Measurements from ENCODE around the gene ELK4.

The ELK4 gene

DNA sequence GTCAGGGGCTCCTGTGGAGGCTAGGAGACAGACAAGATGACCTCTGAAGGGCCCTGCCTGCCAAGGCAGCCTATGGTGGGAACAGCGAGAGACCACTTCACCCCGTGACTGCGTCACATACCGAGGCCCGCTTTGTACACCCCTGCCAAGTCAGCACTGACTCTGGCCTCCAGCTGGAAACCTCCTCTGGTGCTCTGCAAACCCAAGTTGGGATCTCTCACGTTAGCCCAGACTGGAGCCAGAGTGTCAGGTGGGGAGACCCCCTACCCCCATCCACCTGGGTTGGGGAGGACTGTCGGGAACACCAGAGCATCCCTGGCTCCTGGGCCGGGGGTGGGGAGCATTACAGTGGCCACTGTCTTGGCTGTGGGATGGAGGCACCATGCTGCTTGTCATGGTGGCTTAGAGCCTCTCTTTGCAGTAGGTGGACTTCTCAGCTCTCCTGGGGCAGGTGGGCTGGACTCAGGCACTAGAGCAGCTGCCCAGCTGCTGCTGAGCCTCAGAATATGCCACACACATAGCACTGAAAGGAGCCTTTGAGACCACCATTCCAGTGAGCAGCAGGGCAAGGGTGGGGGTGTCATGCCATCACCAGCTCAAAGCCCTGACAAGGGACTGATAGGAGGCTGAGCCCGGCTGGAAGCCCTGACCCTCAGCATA is 50.4 kb downstream of the ELK4 start:
- DNase-seq (ENCODE audit: low read depth in 2 of 2): no peak

DNA sequence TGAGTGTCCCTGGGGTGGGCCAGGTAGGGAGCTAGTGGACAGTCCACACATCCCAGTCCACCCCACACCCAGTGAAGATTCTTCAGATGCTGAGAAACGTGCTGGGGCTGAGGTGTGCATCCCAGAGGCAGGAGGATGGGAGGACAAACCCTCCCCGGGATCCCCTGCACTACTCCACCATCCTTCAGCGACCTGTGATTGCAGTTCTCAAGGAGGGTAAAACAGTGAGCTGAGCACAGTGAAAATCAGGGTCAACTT is 51.0 kb downstream of the ELK4 start:
- no peak for DNase-seq (ENCODE audit: low read depth in 2 of 2)

DNA sequence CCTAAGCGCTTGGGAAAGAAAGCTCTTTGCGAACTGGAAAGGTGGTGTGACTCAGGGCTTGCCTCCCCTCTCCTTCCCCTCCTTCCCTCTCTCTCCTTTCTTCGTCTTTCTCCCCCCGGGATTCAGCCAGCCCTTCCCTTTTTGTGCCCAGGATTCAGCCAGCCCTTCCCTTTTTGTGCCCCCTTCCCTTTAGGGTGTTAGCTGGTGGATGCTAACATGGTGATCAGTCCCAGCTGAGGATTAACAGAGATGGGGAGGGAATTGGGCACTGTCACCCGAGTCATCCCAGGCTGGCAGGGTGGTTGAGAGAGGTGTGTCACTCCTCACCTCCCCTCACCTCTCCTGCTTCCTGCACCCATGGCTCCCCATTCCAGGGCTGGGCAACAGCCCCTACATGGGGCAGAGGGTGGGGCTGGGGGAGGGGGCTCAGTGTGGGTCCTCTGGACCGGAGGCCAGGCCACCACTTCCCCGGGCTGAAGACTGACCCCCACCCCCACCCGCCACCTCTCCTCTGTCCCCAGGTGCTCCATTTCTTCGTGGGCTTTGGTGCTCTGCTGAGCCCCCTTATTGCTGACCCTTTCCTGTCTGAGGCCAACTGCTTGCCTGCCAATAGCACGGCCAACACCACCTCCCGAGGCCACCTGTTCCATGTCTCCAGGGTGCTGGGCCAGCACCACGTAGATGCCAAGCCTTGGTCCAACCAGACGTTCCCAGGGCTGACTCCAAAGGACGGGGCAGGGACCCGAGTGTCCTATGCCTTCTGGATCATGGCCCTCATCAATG is 51.5 kb downstream of the ELK4 start:
- no peak for DNase-seq (ENCODE audit: low read depth in 2 of 2)

DNA sequence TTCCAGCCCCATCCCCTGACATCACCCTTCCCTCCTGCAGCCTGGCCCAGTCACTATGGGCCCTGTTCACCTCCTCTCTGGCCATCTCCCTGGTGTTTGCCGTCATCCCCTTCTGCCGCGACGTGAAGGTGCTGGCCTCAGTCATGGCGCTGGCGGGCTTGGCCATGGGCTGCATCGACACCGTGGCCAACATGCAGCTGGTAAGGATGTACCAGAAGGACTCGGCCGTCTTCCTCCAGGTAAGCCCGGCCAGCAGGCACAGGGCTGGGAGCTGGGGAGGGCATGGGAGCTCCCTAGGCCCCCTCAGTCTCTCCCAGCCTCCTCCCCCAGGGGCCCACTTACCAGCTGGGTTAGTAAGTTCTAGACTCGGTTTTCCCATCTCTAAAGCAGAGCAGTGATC is 52.1 kb downstream of the ELK4 start:
- no peak for DNase-seq (ENCODE audit: low read depth in 2 of 2)

DNA sequence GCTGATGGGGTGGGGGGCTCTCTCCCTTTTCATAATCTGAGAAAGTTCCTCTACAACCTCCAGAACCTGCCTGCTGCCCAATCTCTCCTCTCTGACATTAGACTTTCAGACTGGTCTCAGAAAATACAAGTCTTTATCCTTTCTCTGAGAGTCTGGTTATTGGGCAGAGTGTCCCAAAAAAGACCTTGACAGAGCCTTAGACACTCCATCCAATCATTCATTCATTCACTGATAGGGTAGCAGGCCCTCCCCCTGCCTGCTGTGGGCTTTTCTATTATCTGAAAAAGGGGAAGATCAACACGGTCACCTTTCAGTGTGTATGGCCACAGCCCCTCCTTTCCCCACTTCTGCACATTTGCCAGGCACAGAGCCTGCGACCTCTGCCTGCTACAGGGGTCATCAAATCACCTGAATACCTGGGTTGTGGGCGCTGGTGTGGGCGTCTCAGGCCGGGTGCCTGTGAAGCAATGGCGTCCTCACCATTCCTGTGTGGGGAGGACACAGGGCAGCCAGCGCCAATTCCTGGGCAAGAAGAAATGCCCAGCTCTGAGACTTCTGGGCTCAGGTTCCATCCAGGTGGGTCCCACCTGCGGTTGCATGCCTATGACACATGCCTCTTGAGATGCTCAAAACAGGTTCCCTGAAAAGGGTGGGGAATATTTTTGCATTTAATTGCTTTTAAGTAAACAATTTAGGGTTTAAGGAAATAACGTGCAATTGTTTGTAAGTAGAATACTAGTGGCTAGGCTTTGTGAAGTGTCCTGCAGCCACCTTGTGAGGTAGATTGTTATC is 52.8 kb downstream of the ELK4 start:
- DNase-seq (ENCODE audit: low read depth in 2 of 2): no peak

DNA sequence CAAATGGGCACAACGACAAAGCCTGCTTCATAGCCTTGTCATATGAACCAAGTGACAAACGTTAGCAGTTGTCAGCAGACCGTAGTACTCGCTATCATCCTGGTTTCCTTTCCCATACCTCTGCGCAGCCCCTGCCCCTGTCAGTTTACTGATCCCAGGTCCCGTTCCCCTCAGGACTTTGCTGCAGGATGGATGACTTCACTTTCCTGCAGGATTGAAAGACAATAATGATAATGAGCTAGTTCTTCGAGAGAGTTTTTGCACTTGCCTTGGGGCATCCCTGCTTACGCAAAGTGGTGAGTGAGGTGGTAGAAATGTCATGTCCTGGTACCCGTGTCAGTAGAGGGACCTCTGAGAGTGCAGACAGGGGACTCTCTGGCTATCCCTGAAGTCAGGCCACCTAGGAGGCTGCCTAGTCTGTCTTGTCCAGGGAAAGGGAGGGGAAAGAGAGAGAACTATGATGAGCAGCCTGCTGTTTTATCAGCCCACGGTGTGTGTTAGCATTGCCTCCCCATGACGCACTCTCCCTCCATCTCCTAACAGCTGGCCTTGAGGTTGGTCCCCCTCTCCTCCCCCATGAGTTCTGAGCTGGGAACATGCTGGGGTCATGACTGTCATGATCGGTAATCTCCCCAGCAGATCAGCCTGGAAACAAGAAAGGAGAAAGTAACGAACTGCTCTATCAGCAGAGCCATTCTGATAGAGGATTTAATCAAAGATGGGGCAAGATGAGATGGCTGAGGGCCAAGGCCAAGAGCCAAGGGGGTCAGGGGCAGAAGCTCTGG is 53.7 kb downstream of the ELK4 start:
- DNase-seq (ENCODE audit: low read depth in 2 of 2): no peak

DNA sequence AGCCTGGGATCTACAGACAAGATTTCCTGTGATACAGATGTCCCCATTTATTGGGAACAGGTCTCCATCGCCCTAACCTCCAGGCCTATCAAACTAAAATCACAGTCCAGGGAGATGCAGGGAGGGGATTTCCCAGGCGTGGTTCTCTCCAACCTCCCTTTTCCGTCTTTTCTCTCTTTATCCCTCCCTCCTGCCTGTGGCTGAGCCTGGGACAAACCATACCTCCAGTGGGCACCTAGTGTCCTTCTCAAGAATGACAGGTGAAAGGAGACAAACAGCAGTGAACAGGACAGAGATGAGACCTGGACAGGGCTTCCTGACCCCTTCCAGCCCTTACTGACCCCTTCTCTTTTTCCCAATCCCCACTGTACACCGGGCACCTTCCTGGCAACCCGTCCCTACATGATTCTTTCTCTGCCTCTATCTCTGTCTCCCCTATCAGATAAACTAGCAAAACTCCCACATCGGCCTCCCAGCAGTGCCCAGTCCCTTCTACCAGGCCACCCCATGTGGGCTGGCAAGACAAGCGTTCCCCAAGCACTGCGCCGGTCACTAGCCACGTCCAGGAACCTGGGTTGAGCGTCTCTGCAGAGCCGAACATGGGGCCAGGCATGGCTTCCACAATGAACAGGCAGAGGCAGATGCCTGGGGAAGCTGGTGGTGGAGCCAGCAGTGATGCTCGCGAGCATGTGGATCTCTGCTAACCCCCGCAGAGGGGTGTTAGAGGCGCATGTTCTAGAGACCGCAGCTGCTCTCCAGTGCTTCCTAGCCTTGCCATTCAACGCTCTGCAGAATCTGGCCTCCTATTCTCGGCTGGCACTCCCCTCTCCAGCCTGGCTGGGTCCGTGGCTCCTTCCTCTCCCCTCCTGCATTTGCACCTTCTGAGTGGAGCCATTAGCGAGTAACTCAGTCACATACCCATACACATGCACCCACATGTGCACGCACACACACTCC is 54.7 kb downstream of the ELK4 start:
- no peak for DNase-seq (ENCODE audit: low read depth in 2 of 2)

DNA sequence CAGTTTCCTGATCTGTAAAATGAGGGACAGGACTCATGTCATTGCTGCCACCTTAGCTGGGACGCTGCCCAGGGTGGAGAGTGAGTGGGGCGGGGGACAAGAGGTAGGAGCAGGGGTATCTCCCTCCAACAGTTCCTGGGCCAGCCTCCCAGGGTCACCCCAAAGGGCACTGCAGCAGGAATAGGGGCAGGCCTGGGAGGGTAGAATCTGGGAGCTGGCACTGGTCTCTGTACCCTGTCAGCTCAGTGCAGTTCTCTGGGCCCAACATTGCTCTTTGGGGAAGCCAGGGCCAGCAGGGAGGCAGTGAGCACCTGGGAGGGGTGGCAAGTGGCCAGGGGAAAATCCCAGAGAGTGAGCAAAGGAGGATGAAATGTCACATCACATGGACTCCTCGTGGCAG is 55.8 kb downstream of the ELK4 start:
- DNase-seq (ENCODE audit: low read depth in 2 of 2): no peak

DNA sequence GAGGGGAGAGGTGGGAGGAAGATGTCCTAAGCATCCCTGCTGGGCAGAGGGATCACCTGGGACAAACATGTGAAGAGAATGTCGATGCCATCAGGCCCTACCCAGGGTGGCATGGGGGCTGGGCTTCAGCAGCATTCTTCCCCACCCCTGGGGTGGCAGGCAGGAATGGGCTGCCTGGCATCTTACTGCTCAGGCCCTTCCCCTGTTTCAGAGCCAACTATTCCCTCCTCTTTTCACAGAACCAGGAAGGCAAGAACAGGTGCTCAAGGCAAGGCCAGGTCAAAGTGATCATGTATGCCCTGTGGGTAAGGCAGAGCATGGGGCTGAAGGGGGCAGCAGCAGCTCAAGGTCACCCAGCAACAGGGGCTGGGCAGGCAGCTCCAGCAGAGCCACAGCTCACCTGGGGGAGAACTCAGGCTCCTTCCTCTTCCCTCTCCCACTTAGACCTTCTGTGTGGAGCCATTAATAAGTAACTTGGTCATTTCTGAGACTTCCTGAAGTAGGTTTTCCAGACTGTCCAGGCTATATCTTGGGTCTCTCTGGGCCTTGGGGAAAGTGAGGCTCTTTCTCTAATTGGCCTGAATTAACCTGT is 56.4 kb downstream of the ELK4 start:
- no peak for DNase-seq (ENCODE audit: low read depth in 2 of 2)

DNA sequence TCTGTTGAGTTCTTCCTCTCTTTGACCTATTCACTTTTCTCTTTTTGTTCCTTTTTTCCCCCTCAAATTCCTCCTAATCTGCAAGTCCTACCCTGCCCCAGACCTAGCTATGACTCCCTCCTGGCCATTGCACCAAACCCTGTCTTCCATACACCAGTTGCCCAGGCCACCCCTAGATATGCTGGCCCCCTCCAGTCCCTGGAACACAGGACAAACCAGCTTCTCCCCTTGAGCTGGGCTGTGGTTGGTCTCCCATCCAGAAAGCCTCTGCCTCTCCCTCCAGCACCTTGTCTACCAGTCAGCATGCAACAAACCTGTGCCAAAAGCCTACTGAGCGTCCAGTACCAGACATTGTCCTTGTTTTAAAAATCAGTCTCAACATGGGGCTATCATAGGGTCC is 59.4 kb downstream of the ELK4 start:
- no peak for DNase-seq (ENCODE audit: low read depth in 2 of 2)

DNA sequence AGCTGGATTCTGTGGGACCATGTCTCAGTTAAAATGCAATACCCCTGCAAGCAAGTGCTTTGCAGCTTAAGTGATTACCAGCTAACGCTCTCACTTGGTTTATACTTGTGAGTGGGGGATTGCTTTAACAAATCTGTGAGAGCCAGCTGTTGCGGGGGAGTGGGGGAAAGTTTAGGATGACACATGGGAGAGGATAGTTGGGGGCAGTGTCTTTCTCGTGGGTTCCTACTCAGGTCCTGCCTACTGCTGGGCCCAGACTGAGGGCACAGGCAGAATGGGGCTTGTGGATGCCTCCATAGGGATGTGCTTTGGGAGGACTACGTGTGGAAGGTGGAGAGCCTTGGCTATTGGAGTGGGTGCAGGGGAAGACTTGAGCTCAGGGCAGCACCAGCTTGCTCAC is 60.1 kb downstream of the ELK4 start:
- DNase-seq (ENCODE audit: low read depth in 2 of 2): no peak

DNA sequence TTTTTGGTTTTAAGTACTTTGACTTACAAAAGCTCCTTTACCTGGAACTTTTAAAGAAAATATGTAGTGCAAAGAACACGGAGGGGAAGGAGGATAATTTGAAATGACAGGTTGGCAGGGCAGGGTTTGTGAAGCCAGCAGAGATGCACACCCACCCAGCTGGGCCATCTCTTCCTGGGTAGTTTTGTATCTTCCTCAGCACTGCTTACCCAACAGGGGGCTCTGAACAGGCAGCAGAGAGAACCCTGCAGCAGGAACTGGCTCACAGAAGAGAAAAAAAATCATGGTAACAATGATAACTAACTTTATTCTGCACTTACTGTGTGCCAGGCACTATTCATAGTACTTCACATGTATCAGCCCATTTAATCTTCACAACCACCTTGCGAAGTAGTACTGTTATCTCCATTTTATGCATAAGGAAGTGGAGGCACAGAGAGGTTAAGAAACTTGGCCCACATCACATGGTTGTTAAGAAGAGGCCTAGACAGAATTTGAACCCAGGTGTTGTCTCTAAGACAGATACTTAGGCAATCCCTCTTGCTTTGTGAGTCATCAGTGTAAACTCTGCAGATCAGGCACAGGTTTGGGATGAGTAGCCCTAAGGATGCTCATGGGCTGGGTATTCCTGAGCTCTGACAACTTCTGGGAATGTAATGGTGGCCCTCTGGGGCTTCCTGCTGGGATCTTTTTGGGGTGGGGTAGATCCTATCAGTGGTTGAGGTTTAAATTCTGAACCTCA is 60.8 kb downstream of the ELK4 start:
- DNase-seq (ENCODE audit: low read depth in 2 of 2): no peak

DNA sequence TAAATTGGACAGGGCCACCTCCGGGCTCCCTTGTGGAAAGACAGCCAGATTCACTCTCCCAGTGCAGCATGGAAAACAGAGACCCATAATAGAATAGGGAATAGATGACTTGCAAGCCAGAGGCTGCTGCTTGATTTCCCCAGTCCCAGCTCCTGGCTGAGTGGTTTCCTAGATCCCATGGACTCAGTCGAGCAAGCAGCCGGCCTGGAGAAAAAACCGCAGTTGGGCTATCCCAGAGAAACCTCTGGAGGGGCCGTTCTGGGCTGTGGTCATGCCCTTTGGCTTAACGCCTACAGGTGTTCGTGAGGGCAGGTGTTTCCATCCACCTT is 61.7 kb downstream of the ELK4 start:
- DNase-seq (ENCODE audit: low read depth in 2 of 2): no peak

DNA sequence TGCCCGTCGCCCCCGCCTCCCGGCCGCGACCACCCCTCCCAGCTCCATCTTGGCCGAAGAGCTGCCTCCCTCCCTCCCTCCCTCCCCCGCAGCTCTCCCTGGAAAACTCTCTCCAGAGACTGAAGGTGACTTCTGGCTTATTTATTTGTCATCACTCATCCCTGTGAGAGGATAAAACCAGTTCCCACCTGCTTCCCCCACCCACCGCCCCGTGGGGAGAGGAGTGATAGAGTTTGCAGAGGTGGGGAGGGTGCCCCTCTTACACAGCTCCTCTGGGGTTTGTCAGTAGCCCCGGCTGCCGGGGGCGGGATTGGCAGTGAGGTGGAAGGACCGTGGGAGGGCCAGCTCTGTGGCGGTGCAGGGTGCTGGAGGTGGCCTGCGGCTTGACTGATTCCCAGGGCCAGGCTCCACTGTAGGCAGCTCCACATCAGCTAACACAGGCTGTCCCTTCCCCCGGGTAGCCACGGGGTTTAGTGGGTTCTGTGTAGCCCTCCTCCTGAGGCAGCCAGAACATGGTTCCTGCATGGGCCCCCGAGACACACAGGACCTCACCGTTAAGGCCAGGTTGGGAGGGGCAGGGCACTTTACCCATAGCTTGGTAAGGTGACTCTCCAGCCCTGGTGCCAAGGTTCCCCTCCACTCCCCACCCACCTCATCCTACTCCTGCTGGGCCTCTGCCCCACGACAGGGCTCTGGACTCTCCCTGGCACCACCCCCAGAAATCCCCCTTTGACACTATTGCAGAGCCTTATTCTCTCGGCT is 62.2 kb downstream of the ELK4 start:
- DNase-seq (ENCODE audit: low read depth in 2 of 2): no peak

DNA sequence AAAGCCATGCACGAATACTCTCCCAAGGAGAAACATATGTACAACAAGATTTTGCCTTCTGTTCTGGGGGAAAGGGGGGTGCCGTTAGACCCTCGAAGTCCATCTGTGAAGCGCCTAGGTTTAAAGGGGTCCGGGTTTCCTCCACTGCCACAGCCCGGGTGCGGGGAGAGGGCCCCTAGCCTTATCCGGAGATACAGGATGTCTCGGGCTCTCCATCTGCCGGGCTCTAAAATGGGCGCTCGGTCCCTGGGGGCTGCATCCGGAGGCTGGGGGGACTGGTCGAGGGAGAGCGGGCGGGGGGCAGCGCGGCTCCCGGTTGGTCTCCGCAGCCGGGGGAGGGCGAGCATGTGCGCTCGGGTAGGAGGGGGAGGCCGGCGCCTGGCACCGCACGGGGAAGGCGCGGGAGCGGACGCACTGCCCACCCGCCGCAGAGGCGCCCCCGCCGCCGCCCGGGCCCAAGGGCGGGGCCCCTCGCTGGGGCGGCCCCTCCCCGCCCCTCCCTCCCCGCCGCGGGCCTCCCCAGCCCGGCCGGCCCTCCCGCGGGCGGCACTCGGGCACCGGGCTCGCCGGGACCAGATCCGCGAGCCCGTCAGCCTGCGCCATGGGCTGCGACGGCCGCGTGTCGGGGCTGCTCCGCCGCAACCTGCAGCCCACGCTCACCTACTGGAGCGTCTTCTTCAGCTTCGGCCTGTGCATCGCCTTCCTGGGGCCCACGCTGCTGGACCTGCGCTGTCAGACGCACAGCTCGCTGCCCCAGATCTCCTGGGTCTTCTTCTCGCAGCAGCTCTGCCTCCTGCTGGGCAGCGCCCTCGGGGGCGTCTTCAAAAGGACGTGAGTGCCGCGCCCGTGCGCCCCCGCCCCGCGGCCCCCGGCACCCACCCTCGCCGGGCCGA is 63.1 kb downstream of the ELK4 start:
- DNase-seq (ENCODE audit: low read depth in 2 of 2): no peak

DNA sequence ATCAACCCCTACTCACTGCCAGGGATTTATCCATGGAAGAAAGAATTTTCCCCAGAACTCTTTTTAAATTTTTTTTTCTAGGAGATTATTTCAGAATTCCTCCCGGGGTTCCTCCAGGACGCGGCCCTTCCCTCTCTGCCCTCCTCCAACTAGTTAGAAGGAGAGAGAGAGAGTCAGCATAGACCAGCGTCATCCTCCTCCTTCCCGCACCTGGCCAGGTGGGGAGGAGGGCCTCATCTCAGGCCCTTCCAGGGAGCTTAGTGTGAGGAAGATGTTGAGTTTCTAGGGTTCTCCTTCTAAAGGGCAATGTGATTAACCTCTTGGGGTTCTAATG is 63.7 kb downstream of the ELK4 start:
- DNase-seq (ENCODE audit: low read depth in 2 of 2): no peak

DNA sequence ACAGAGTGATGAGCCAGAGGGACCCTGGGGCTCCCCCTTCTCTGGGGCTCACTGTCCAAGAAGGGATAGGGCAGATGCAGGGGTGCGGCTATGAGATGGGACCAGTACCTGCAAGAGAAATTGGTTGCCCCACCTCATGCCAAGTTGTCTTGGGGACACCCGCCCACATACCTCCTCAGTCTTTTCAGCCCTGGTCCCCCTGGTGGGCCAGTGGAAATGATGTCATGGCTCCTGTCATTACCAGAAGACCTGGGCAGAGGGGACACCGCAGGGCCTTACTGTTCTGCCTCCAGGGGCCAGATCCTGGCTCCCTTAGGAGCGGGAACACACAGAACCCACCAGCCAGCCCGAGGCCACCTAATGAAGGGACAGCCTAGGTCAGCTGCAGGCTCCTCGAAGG is 64.1 kb downstream of the ELK4 start:
- no peak for DNase-seq (ENCODE audit: low read depth in 2 of 2)

DNA sequence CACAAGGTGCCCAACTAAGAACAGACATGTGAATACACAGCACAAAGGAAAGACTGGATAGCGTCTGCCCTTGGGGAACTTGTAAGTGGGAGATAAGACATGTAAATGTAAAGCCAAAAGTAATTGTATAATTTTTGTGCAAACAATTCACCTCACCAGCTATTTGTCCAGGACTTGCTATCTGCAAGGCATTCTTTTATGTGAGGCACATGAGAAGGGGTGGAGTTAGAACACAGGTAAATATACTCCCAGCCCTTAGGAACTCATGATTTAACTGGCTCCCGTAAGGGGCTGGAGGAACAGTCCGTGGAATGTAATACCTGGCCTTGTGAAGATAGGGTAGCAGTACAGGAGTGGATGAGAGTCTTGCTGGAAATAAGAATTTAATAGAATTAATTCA is 66.0 kb downstream of the ELK4 start:
- DNase-seq (ENCODE audit: low read depth in 2 of 2): no peak
